ENCODE data around the gene SEMA6D.

Gene SEMA6D

GRCh38 chr15:47757331-47757730, 40.0 kb downstream of the SEMA6D start:
- TF ChIP-seq CTCF (IDR thresholded peaks at IDR 0.05) = no peak

- no peak for TF ChIP-seq CTCF (IDR thresholded peaks at IDR 0.05)
Measured at GRCh38 chr15:47762621-47763020, 45.3 kb downstream of the SEMA6D start.

- TF ChIP-seq CTCF (IDR thresholded peaks at IDR 0.05) = no peak
Measured at GRCh38 chr15:47764666-47765065, 47.4 kb downstream of the SEMA6D start.

GRCh38 chr15:47766406-47766805, 49.1 kb downstream of the SEMA6D start:
- TF ChIP-seq CTCF (IDR thresholded peaks at IDR 0.05) = no peak

- TF ChIP-seq CTCF (IDR thresholded peaks at IDR 0.05) = no peak
Measured at GRCh38 chr15:47767035-47767434, 49.7 kb downstream of the SEMA6D start.

- TF ChIP-seq CTCF (IDR thresholded peaks at IDR 0.05) = no peak
Measured at GRCh38 chr15:47768735-47769134, 51.4 kb downstream of the SEMA6D start.

GRCh38 chr15:47769166-47769565, 51.9 kb downstream of the SEMA6D start:
- TF ChIP-seq CTCF (IDR thresholded peaks at IDR 0.05) = no peak

GRCh38 chr15:47773143-47773542, 55.8 kb downstream of the SEMA6D start:
- no peak for TF ChIP-seq CTCF (IDR thresholded peaks at IDR 0.05)
